Small intestine (tissue), 7 donors: Measurements from ENCODE around the gene KSR2. TPM values are rescaled to one million over a fixed set of nuclear protein-coding genes. Genes with fewer than 3 reads are reported as not detected.
A peak's percentile ranks its signal among the peaks of the same experiment; 100 is the strongest.

Experiments used
- DNase-seq, 2 donors: peaks; one replicate each; pipeline versions ENCODE4 v3.0.0 to v3.0.0-alpha.2; 2013
- FAIRE-seq: peaks from 2 replicates; lab custom pipeline; 2012; peaks lifted over from hg19 to GRCh38; lab: Jason Lieb, UNC
- H3K27ac ChIP-seq, 3 donors: one replicate each; pipeline ENCODE4 v1.5.1; 2013; ENCODE audit warnings: low read length in 2 of 3, mild to moderate bottlenecking in 2 of 3, control low read depth in 1 of 3, inconsistent platforms in 1 of 3, low read depth in 1 of 3, moderate library complexity in 1 of 3
- H3K27me3 ChIP-seq, 3 donors: one replicate each; pipeline ENCODE4 v1.6.1; 2013; ENCODE audit warnings: low read length in 3 of 3, inconsistent platforms in 1 of 3; ENCODE audit not compliant: control insufficient read depth in 3 of 3, insufficient read depth in 3 of 3
- H3K36me3 ChIP-seq, 3 donors: one replicate each; pipeline ENCODE4 v1.6.1; 2013; ENCODE audit warnings: low read length in 3 of 3, inconsistent platforms in 1 of 3, low read depth in 1 of 3, mild to moderate bottlenecking in 1 of 3, moderate library complexity in 1 of 3; ENCODE audit not compliant: control insufficient read depth in 3 of 3, insufficient read depth in 2 of 3
- H3K4me1 ChIP-seq, 3 donors: one replicate each; pipeline ENCODE4 v1.6.1; 2013; ENCODE audit warnings: low read length in 2 of 3, inconsistent platforms in 1 of 3, low read depth in 1 of 3, mild to moderate bottlenecking in 1 of 3, moderate library complexity in 1 of 3; ENCODE audit not compliant: control insufficient read depth in 3 of 3, insufficient read depth in 2 of 3
- H3K4me3 ChIP-seq, 3 donors: one replicate each; pipeline ENCODE4 v1.5.1; 2013; ENCODE audit warnings: low read length in 3 of 3, control low read depth in 1 of 3, inconsistent platforms in 1 of 3, low read depth in 1 of 3, mild to moderate bottlenecking in 1 of 3, moderate library complexity in 1 of 3
- H3K9me3 ChIP-seq, 2 donors: one replicate each; pipeline ENCODE4 v1.6.1; 2013; ENCODE audit warnings: low read depth in 1 of 2, low read length in 1 of 2; ENCODE audit not compliant: control insufficient read depth in 2 of 2, insufficient read depth in 1 of 2
- WGBS, 3 donors: extraction: QIAGEN DNeasy Blood & Tissue Kit; methylation state at CpG; one replicate each; pipeline ENCODE4 v1.1.7; 2013; 5-methylcytosine and 5-hydroxymethylcytosine counted together
- polyA plus RNA-seq, 4 donors: library from polyadenylated mRNA; stranded (reverse) in 3 of 4; unstranded in 1 of 4; fragments of 200-250 nt in 3 of 4; fragments of 120-200 nt in 1 of 4; gene quantifications; one replicate each; pipeline versions ENCODE4 v1.2.1 to v1.2.3, GENCODE V29; 2013
- donor health status: healthy with polysubstance abuse.
- donor health status: control.
- donor health status: control.
- donor health status: Bipolar disorder and iron deficiency.
- donor health status: healthy.

The KSR2 gene
- polyA plus RNA-seq, 4 donors = 0.16 to 0.33 TPM; not detected in 2

- DNase-seq (no peak), FAIRE-seq (no peak)
- Histone ChIP-seq H3K9me3 (no peaks in the 10 kb centered on the region), H3K4me1 (no peaks in the 10 kb centered on the region), H3K36me3 (no peaks in the 10 kb centered on the region), H3K27me3 (peaks cover 0 to 8% (median 0%) of the 10 kb centered on the region in 3 donors), H3K4me3 (no peak overlapping the region), H3K27ac (no peak overlapping the region)
- 93 to 97% (median 94%) methylated on average over 1 of the region's 1 CpG for WGBS, 3 donors
These were observed 8.6 kb upstream of the KSR2 start for GRCh38 chr12:117977373-117977772.

GRCh38 chr12:117975006-117975405, 6.2 kb upstream of the KSR2 start:
- no peaks in the 10 kb centered on the region for H3K36me3 ChIP-seq
- no peak for DNase-seq
- H3K4me1 ChIP-seq = no peaks in the 10 kb centered on the region
- FAIRE-seq = no peak
- no peak overlapping the region for H3K4me3 ChIP-seq
- H3K9me3 ChIP-seq = peaks cover 0 to 5% of the 10 kb centered on the region in 2 donors
- 70 to 85% (median 77%) methylated on average over 3 of the region's 3 CpGs for WGBS, 3 donors
- H3K27ac ChIP-seq = no peak overlapping the region
- peaks cover 0 to 10% (median 0%) of the 10 kb centered on the region in 3 donors for H3K27me3 ChIP-seq

- Histone ChIP-seq H3K36me3 (no peaks in the 10 kb centered on the region), H3K4me1 (no peaks in the 10 kb centered on the region), H3K9me3 (peaks cover 0 to 5% of the 10 kb centered on the region in 2 donors), H3K27me3 (peaks cover 0 to 16% (median 10%) of the 10 kb centered on the region in 3 donors), H3K27ac (no peak overlapping the region), H3K4me3 (no peak overlapping the region)
- FAIRE-seq = no peak
- DNase-seq = peak; percentile 14 to 29
- 17 to 62% (median 49%) methylated on average over 2 of the region's 2 CpGs for WGBS, 3 donors
These were observed 3.5 kb upstream of the KSR2 start for GRCh38 chr12:117972301-117972700.

GRCh38 chr12:117970334-117970733, 1.5 kb upstream of the KSR2 start:
- no peak for FAIRE-seq
- WGBS, 3 donors = 92 to 95% (median 93%) methylated on average over 4 of the region's 4 CpGs

GRCh38 chr12:117968151-117968789, 520 bp downstream of the KSR2 start:
- Histone ChIP-seq H3K36me3 (no peaks in the 10 kb centered on the region), H3K9me3 (peaks cover 0 to 5% of the 10 kb centered on the region in 2 donors), H3K27me3 (peaks cover 3 to 21% (median 14%) of the 10 kb centered on the region in 3 donors), H3K4me1 (no peaks in the 10 kb centered on the region), H3K27ac (peak overlapping the region in 1 of 3 donors; percentile 28), H3K4me3 (peak overlapping the region in 2 of 3 donors; percentile 49 to 50)
- no peak for DNase-seq
- FAIRE-seq = no peak
- 4 to 8% (median 8%) methylated on average over 10 of the region's 10 CpGs for WGBS, 3 donors

More at GRCh38 chr12:117970334-117970733, 1.5 kb upstream of the KSR2 start:
- DNase-seq = no peak
- H3K27ac ChIP-seq = no peak overlapping the region
- H3K27me3 ChIP-seq = peaks cover 3 to 21% (median 21%) of the 10 kb centered on the region in 3 donors
- H3K36me3 ChIP-seq = no peaks in the 10 kb centered on the region
- no peaks in the 10 kb centered on the region for H3K4me1 ChIP-seq
- peaks cover 0 to 5% of the 10 kb centered on the region in 2 donors for H3K9me3 ChIP-seq
- no peak overlapping the region for H3K4me3 ChIP-seq

GRCh38 chr12:117967512-117967911, 1.3 kb downstream of the KSR2 start:
- Histone ChIP-seq H3K9me3 (peaks cover 0 to 5% of the 10 kb centered on the region in 2 donors), H3K27ac (no peak overlapping the region), H3K4me3 (no peak overlapping the region), H3K27me3 (peaks cover 3 to 21% (median 14%) of the 10 kb centered on the region in 3 donors), H3K4me1 (no peaks in the 10 kb centered on the region), H3K36me3 (no peaks in the 10 kb centered on the region)
- 21 to 52% (median 49%) methylated on average over 12 of the region's 12 CpGs for WGBS, 3 donors
- DNase-seq (no peak), FAIRE-seq (no peak)

- no peak for DNase-seq
- peaks cover 0 to 5% of the 10 kb centered on the region in 2 donors for H3K9me3 ChIP-seq
- no peak overlapping the region for H3K27ac ChIP-seq
- peaks cover 3 to 21% (median 14%) of the 10 kb centered on the region in 3 donors for H3K27me3 ChIP-seq
- 47 to 63% (median 53%) methylated on average over 4 of the region's 4 CpGs for WGBS, 3 donors
- H3K36me3 ChIP-seq = no peaks in the 10 kb centered on the region
- no peak overlapping the region for H3K4me3 ChIP-seq
- FAIRE-seq = no peak
- no peaks in the 10 kb centered on the region for H3K4me1 ChIP-seq
These were observed 1.7 kb downstream of the KSR2 start for GRCh38 chr12:117967043-117967442.

GRCh38 chr12:117966511-117966910, 2.3 kb downstream of the KSR2 start:
- peaks cover 0 to 3% of the 10 kb centered on the region in 2 donors for H3K9me3 ChIP-seq
- no peak overlapping the region for H3K27ac ChIP-seq
- DNase-seq (no peak), FAIRE-seq (no peak)
- peaks cover 3 to 21% (median 14%) of the 10 kb centered on the region in 3 donors for H3K27me3 ChIP-seq
- 48 to 63% (median 53%) methylated on average over 9 of the region's 9 CpGs for WGBS, 3 donors
- H3K4me3 ChIP-seq = no peak overlapping the region
- no peaks in the 10 kb centered on the region for H3K36me3 ChIP-seq
- no peaks in the 10 kb centered on the region for H3K4me1 ChIP-seq
